K562 (cell line): Measurements from ENCODE around the gene MPL. TPM values are rescaled to one million over a fixed set of nuclear protein-coding genes. Genes with fewer than 3 reads are reported as not detected.

Source experiments
- CREM ChIP-seq: IDR thresholded peaks from 2 replicates; pipeline ENCODE4 v1.6.1; 2014; ENCODE audit warnings: antibody characterized with exemption, low read depth
- DDX20 ChIP-seq: fragments of 450-650 bp; IDR thresholded peaks from 2 replicates; pipeline ENCODE4 v1.6.1; 2016; ENCODE audit warnings: missing genetic modification characterization, low read depth, mild to moderate bottlenecking, missing compliant biosample characterization, moderate library complexity
- ELF2 ChIP-seq: fragments of 250-450 bp; sonication (Bioruptor Pico); IDR thresholded peaks from 2 replicates; pipeline ENCODE4 v1.5.0; 2021; ENCODE audit warnings: mild to moderate bottlenecking
- ERF ChIP-seq: fragments of 450-650 bp; formaldehyde crosslinking; IDR thresholded peaks from 2 replicates; pipeline ENCODE4 v1.4.0; 2020; ENCODE audit warnings: mild to moderate bottlenecking, mixed read lengths
- ETV1 ChIP-seq: fragments of 450-650 bp; conservative IDR thresholded peaks from 2 replicates; pipeline ENCODE4 v1.6.1; 2016; ENCODE audit warnings: missing genetic modification characterization, control low read depth, low read depth, missing compliant biosample characterization
- FOS ChIP-seq: IDR thresholded peaks from 3 replicates; pipeline ENCODE4 v1.6.1; 2011; ENCODE audit not compliant: insufficient read length; ENCODE audit errors: extremely low read depth
- NFE2L1 ChIP-seq: fragments of 450-650 bp; IDR thresholded peaks from 2 replicates; pipeline ENCODE4 v1.6.1; 2016; ENCODE audit warnings: missing genetic modification characterization, low read depth, mild to moderate bottlenecking, missing compliant biosample characterization, moderate library complexity, borderline replicate concordance
- NR2C2 ChIP-seq, 2 experiments: fragments of 200-800 bp in 1 of 2; sonication (Bioruptor generic) in 1 of 2; sonication (generic) in 1 of 2; formaldehyde crosslinking in 1 of 2; IDR thresholded peaks; 2 replicates each; pipeline versions ENCODE4 v1.6.1 to v1.8.0; 2016 to 2022; ENCODE audit warnings: mild to moderate bottlenecking in 1 of 2, missing compliant biosample characterization in 1 of 2, missing genetic modification characterization in 1 of 2, missing genetic modification reagents in 1 of 2
- TAF9B ChIP-seq: fragments of 450-650 bp; IDR thresholded peaks from 2 replicates; pipeline ENCODE4 v1.6.1; 2018; ENCODE audit warnings: mild to moderate bottlenecking; ENCODE audit not compliant: partially characterized antibody
- ZNF224 ChIP-seq: sonication (generic); formaldehyde crosslinking; IDR thresholded peaks from 2 replicates; pipeline ENCODE4 v1.8.0; 2022; ENCODE audit warnings: mild to moderate bottlenecking, missing genetic modification reagents
- polyA plus RNA-seq, 8 experiments: library from polyadenylated mRNA; depleted of rRNA in 4 of 8; stranded (reverse) in 5 of 8; unstranded in 3 of 8; fragments of >200 nt; fragmentation: Nextera tagmentation in 2 of 8; fragmentation: Illumina TruSeq in 1 of 8; extraction: Ambion mirVana in 2 of 8; extraction: Trizol in 1 of 8; gene quantifications; 2 replicates each; pipeline versions ENCODE4 v1.2.1 to v1.2.3, GENCODE V29; 2011 to 2014; ENCODE audit warnings: inconsistent platforms in 1 of 8, missing spikeins in 1 of 8
- total RNA-seq, 7 experiments: library from RNA; depleted of rRNA in 6 of 7; stranded (reverse); fragments of >200 nt in 6 of 7; fragmentation: Illumina TruSeq in 2 of 7; extraction: Trizol in 2 of 7; gene quantifications; 2 replicates each; pipeline versions ENCODE4 v1.2.1 to v1.2.3, GENCODE V29; 2011 to 2021; ENCODE audit warnings: low replicate concordance in 1 of 7
- TF ChIP-seq, protein P1 (sequence below): fragments of 450-650 bp; IDR thresholded peaks from 2 replicates; pipeline ENCODE4 v1.6.1; 2017; ENCODE audit warnings: antibody characterized with exemption
- TF ChIP-seq, protein P2 (sequence below): fragments of 450-650 bp; IDR thresholded peaks from 2 replicates; pipeline ENCODE4 v1.6.1; 2017; ENCODE audit warnings: antibody characterized with exemption, mild to moderate bottlenecking

Gene MPL
- total and polyA plus RNA-seq, 9 of the 15 experiments (the other 6 are each of a cell fraction or from before 2014, with no cell fraction given): not detected

DNA sequence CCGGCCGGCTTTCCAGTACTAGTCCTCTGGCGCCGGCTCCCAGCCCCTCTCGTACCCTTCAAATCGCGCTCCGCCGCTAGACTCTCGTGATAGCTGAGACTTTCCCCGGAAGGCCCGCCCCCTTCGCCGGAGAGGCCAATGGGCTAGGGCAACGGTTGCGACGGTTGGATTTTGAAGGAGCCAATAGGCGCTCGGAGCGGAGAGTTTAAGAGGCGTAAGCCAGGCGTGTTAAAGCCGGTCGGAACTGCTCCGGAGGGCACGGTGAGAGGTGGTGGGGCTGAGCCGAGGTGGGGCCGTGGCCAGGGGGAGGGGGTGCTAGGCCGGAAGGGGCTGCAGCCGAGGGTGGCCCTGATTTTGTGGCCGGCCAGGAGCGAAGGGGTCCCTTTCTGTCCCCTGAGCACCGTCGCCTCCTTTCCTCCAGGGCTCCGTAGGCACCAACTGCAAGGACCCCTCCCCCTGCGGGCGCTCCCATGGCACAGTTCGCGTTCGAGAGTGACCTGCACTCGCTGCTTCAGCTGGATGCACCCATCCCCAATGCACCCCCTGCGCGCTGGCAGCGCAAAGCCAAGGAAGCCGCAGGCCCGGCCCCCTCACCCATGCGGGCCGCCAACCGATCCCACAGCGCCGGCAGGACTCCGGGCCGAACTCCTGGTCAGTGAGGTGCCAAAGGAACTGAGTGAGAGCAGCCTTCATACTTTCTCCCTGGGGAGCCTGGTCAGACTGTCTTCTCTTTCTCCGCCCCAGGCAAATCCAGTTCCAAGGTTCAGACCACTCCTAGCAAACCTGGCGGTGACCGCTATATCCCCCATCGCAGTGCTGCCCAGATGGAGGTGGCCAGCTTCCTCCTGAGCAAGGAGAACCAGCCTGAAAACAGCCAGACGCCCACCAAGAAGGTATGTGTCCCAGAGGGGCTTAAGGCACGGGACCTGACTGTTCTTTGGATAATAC is 21.4 kb downstream of the MPL start, which contains the start of gene CDC20 (continued):
- TF ChIP-seq NFE2L1 (tag) (no peak), CREM (peak; percentile 44), ZNF224 (CRISPR knock-in tag) (peak; percentile 68; the same call in 1 of the 2 replicates), ERF (CRISPR knock-in tag) (peak; percentile 57; the same call in 1 of the 2 replicates), ETV1 (peak; percentile 50), TAF9B (no peak), NR2C2 (CRISPR knock-in tag; IDR thresholded peaks at IDR 0.05) (0 out of 2 replicates have a peak, but pooled peaks have one; percentile 38), NR2C2 (tag; IDR thresholded peaks at IDR 0.05) (no peak), DDX20 (tag) (no peak), ELF2 (CRISPR knock-in tag) (peak; percentile 31; the same call in 1 of the 2 replicates), FOS (peak; percentile 83)
- TF ChIP-seq, protein P1, sequence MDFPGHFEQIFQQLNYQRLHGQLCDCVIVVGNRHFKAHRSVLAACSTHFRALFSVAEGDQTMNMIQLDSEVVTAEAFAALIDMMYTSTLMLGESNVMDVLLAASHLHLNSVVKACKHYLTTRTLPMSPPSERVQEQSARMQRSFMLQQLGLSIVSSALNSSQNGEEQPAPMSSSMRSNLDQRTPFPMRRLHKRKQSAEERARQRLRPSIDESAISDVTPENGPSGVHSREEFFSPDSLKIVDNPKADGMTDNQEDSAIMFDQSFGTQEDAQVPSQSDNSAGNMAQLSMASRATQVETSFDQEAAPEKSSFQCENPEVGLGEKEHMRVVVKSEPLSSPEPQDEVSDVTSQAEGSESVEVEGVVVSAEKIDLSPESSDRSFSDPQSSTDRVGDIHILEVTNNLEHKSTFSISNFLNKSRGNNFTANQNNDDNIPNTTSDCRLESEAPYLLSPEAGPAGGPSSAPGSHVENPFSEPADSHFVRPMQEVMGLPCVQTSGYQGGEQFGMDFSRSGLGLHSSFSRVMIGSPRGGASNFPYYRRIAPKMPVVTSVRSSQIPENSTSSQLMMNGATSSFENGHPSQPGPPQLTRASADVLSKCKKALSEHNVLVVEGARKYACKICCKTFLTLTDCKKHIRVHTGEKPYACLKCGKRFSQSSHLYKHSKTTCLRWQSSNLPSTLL: no peak
- TF ChIP-seq, protein P2, sequence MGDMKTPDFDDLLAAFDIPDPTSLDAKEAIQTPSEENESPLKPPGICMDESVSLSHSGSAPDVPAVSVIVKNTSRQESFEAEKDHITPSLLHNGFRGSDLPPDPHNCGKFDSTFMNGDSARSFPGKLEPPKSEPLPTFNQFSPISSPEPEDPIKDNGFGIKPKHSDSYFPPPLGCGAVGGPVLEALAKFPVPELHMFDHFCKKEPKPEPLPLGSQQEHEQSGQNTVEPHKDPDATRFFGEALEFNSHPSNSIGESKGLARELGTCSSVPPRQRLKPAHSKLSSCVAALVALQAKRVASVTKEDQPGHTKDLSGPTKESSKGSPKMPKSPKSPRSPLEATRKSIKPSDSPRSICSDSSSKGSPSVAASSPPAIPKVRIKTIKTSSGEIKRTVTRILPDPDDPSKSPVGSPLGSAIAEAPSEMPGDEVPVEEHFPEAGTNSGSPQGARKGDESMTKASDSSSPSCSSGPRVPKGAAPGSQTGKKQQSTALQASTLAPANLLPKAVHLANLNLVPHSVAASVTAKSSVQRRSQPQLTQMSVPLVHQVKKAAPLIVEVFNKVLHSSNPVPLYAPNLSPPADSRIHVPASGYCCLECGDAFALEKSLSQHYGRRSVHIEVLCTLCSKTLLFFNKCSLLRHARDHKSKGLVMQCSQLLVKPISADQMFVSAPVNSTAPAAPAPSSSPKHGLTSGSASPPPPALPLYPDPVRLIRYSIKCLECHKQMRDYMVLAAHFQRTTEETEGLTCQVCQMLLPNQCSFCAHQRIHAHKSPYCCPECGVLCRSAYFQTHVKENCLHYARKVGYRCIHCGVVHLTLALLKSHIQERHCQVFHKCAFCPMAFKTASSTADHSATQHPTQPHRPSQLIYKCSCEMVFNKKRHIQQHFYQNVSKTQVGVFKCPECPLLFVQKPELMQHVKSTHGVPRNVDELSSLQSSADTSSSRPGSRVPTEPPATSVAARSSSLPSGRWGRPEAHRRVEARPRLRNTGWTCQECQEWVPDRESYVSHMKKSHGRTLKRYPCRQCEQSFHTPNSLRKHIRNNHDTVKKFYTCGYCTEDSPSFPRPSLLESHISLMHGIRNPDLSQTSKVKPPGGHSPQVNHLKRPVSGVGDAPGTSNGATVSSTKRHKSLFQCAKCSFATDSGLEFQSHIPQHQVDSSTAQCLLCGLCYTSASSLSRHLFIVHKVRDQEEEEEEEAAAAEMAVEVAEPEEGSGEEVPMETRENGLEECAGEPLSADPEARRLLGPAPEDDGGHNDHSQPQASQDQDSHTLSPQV: no peak
